H1 (cell line): ENCODE measurements around the gene WDR27. TPM values are rescaled to one million over a fixed set of nuclear protein-coding genes. Genes with fewer than 3 reads are reported as not detected.

Experiments used
- ATF3 ChIP-seq: IDR thresholded peaks from 2 replicates; pipeline ENCODE4 v1.6.1; 2011; ENCODE audit warnings: low read depth, mild to moderate bottlenecking, low read length; ENCODE audit not compliant: insufficient read depth
- EGR1 ChIP-seq: IDR thresholded peaks from 2 replicates; pipeline ENCODE4 v1.6.1; 2011; ENCODE audit warnings: low read depth, low read length, borderline replicate concordance
- KDM1A ChIP-seq: fragments of 200-600, 300-600 bp; sonication (generic); IDR thresholded peaks from 2 replicates; pipeline ENCODE4 v1.7.1; 2016; ENCODE audit warnings: mild to moderate bottlenecking, low read length, borderline replicate concordance
- PHF8 ChIP-seq: fragments of 200-600 bp; sonication (generic); conservative IDR thresholded peaks from 2 replicates; pipeline ENCODE4 v1.7.1; 2012; ENCODE audit warnings: low read depth, mild to moderate bottlenecking, inconsistent platforms, low read length, moderate library complexity
- TBP ChIP-seq: IDR thresholded peaks from 2 replicates; pipeline ENCODE4 v1.6.1; 2011; ENCODE audit warnings: low read depth, low read length, improper control_type of control experiment
- polyA plus RNA-seq, 7 experiments: library from polyadenylated mRNA; depleted of rRNA in 3 of 7; stranded (reverse) in 5 of 7; unstranded in 2 of 7; fragments of >200 nt in 5 of 7; fragments of 200-250 nt in 2 of 7; gene quantifications; 1 replicate in 5 of 7; 2 replicates in 1 of 7; 4 replicates in 1 of 7; pipeline versions ENCODE4 v1.2.1 to v1.2.3, GENCODE V29; 2011 to 2013; ENCODE audit warnings: missing spikeins in 2 of 7, mixed read lengths in 2 of 7
- total RNA-seq: library from RNA; stranded (reverse); fragmentation: NEBNext Ultra II Directional; extraction: Animal tissue kit (Norgen Biotek cat#: 25700); gene quantifications from 2 replicates; pipeline ENCODE4 v1.2.1, GENCODE V29; 2021

Gene WDR27
- total and polyA plus RNA-seq, 2 of the 8 experiments (the other 6 are each of a cell fraction or from before 2014, with no cell fraction given): 53.6 to 68.6 TPM

GRCh38 chr6:169545982-169546381 is 155.8 kb downstream of the WDR27 start (continued):
- no peak for TF ChIP-seq TBP
- TF ChIP-seq EGR1: no peak
- TF ChIP-seq PHF8: no peak
- TF ChIP-seq KDM1A: no peak
- TF ChIP-seq ATF3: no peak
